Prostate gland (tissue), 2 donors: ENCODE results near the gene MALAT1. TPM values are rescaled to one million over a fixed set of nuclear protein-coding genes. Genes with fewer than 3 reads are reported as not detected.
A peak's percentile ranks its signal among the peaks of the same experiment; 100 is the strongest.
"Not testable (repeated sequence)": the region's sequence is repeated elsewhere in the genome, so short reads cannot be mapped to it uniquely, and the experiment has no call there.

Source experiments
- DNase-seq: peaks from one replicate; pipeline ENCODE4 v3.0.0-alpha.2; 2019; ENCODE audit warnings: low spot score
- H3K27ac ChIP-seq, 2 donors: fragments of 200-600 bp; sonication (generic); 2 replicates each; pipeline ENCODE4 v1.5.1; 2017 to 2019
- H3K27me3 ChIP-seq: fragments of 200-600 bp; sonication (generic); replicated peaks from 2 replicates; pipeline ENCODE4 v1.5.1; 2019; ENCODE audit not compliant: insufficient read depth
- H3K36me3 ChIP-seq, 2 donors: fragments of 200-600 bp; sonication (generic); 1 replicate in 1 of 2; 2 replicates in 1 of 2; pipeline versions ENCODE4 v1.5.1 to v1.8.1; 2017 to 2019
- H3K4me1 ChIP-seq: fragments of 200-600 bp; sonication (generic); replicated peaks from 2 replicates; pipeline ENCODE4 v1.5.1; 2019
- H3K4me3 ChIP-seq, 2 donors: fragments of 200-600 bp; sonication (generic); 2 replicates each; pipeline ENCODE4 v1.5.1; 2017 to 2019
- H3K9me3 ChIP-seq: fragments of 200-600 bp; sonication (generic); 2 replicates; pipeline ENCODE4 v1.5.1; 2017
- POLR2A ChIP-seq: fragments of 450-650 bp; IDR thresholded peaks from one replicate; pipeline ENCODE4 v1.6.1; 2016; ENCODE audit warnings: antibody characterized with exemption, mild to moderate bottlenecking
- POLR2AphosphoS5 ChIP-seq: sonication (generic); formaldehyde crosslinking; IDR thresholded peaks from one replicate; pipeline ENCODE4 v1.6.1; 2017; ENCODE audit warnings: antibody characterized with exemption
- WGBS: methylation state at CpG from one replicate; pipeline ENCODE4 v1.1.5; 2018; 5-methylcytosine and 5-hydroxymethylcytosine counted together
- intact Hi-C: fragments of 100-400 bp; cut with DNase I; formaldehyde crosslinking; loops from one replicate; pipeline ENCODE4 v1.14.2; 2022
- total RNA-seq, 2 donors: library from RNA; depleted of rRNA; stranded (reverse); fragments of >200 nt; gene quantifications; one replicate each; pipeline ENCODE4 v1.1.0, GENCODE V29; 2016
- TF ChIP-seq, protein P1 (sequence below), 4 experiments: fragments of 200-600 bp in 2 of 4; fragments of 450-650 bp in 2 of 4; sonication (generic) in 2 of 4; IDR thresholded peaks; 1 replicate in 3 of 4; 2 replicates in 1 of 4; pipeline ENCODE4 v1.5.1; 2016 to 2019; ENCODE audit warnings: antibody characterized with exemption in 4 of 4, mild to moderate bottlenecking in 2 of 4, moderate library complexity in 2 of 4

MALAT1 gene
- total RNA-seq, 2 donors from 2014 or later: 5,964 to 9,097 TPM

DNA sequence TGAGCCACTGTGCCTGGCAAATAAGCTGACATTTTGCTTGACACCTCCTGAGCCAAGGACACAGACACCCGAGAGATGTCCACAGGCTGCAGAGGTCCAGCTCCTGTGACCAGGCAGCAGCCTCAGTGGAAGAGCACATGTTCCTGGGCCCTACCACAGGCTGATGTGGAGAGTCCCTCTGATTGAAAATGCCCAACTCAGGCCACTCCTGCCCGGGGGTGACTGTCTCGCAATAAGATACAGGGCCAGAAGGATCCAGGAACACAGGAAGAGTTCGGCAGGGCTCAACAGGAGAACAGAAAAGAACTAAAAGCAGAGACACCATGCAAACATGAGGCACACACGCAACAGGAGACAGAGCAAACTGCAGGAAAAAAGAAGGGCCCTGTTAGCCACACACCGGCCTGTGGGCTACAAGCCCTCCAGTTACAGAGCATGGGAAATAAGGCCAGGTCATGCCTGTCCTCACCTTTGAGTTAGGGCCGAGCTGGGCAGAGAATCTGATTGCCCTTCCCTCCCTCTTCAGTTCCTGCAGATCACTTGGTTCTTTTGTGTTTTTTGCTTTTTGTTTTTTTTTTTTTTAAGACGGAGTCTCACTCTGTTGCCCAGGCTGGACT is 28.3 kb upstream of the MALAT1 start:
- no peaks in the 10 kb centered on the region for H3K36me3 ChIP-seq
- no peak overlapping the region for H3K4me3 ChIP-seq
- no peaks in the 10 kb centered on the region for H3K27me3 ChIP-seq
- no peaks in the 10 kb centered on the region for H3K9me3 ChIP-seq
- intact Hi-C loops: no loop called here
- no peak for DNase-seq
- TF ChIP-seq POLR2AphosphoS5 (no peak), POLR2A (no peak)
- TF ChIP-seq, protein P1, sequence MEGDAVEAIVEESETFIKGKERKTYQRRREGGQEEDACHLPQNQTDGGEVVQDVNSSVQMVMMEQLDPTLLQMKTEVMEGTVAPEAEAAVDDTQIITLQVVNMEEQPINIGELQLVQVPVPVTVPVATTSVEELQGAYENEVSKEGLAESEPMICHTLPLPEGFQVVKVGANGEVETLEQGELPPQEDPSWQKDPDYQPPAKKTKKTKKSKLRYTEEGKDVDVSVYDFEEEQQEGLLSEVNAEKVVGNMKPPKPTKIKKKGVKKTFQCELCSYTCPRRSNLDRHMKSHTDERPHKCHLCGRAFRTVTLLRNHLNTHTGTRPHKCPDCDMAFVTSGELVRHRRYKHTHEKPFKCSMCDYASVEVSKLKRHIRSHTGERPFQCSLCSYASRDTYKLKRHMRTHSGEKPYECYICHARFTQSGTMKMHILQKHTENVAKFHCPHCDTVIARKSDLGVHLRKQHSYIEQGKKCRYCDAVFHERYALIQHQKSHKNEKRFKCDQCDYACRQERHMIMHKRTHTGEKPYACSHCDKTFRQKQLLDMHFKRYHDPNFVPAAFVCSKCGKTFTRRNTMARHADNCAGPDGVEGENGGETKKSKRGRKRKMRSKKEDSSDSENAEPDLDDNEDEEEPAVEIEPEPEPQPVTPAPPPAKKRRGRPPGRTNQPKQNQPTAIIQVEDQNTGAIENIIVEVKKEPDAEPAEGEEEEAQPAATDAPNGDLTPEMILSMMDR (IDR thresholded peaks at IDR 0.05): no peak
- H3K27ac ChIP-seq: peak overlapping the region; percentile 98 to 100
- peaks cover 8% of the 10 kb centered on the region for H3K4me1 ChIP-seq
- WGBS: 54% methylated on average over 8 of the region's 8 CpGs

DNA sequence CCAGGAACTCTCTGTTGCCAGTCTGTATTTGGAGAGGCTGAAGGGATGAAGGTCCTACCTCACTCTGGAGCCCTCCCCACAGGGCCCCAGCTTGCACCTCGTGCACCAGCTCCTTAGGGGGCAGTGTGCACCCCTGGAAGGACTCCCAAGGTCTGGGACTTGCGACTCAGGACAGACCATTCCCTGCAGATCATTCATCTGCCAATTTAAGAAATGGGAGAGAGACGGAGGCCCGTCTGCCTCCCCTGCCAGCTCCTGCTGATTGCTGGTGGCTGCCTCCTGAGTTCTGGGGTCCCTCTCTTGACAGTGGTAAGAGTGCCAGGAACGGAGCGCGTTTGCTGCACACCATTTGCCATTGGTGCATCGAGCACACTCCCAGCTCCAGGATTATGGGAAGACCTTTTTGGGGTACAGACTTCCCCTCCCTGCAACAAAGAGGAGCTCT is 27.4 kb upstream of the MALAT1 start:
- H3K9me3 ChIP-seq: no peaks in the 10 kb centered on the region
- H3K27ac ChIP-seq: peak overlapping the region; percentile 98 to 100
- intact Hi-C loops: no loop called here
- no peaks in the 10 kb centered on the region for H3K36me3 ChIP-seq
- H3K4me3 ChIP-seq: peak overlapping the region in 1 of 2 donors; percentile 23
- DNase-seq: peak; percentile 73
- TF ChIP-seq POLR2A: no peak
- peak; percentile 64 for TF ChIP-seq POLR2AphosphoS5
- TF ChIP-seq, protein P1 (IDR thresholded peaks at IDR 0.05): peak; percentile 40 to 84 (median 56)
- peaks cover 10% of the 10 kb centered on the region for H3K4me1 ChIP-seq
- WGBS: 24% methylated on average over 8 of the region's 8 CpGs
- H3K27me3 ChIP-seq: no peaks in the 10 kb centered on the region

DNA sequence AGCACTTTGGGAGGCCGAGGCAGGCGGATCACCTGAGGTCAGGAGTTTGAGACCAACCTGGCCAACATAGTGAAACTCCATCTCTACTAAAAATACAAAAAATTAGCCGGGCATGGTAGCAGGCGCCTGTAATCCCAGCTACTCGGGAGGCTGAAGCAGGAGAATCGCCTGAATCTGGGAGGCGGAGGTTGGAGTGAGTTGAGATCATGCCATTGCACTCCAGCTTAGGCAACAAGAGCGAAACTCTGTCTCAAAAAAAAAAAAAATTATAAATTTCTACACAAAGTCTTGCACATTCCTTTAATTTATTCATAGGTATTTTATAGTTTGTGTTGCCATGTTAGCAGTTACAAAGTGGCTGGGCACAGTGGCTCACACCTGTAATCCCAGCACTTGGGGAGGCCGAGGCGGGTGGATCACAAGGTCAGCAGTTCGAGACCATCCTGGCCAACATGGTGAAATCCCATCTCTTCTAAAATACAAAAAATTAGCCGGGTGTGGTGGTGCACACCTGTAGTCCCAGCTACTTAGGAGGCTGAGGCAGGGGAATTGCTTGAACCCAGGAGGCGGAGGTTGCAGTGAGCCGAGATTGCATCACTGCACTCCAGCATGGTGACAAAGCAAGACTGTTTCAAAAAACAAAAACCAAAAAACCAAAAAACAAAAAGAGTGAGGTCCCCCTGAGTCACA is 26.1 kb upstream of the MALAT1 start:
- not testable (repeated sequence) for DNase-seq, H3K36me3 ChIP-seq, H3K9me3 ChIP-seq, H3K27me3 ChIP-seq
- Histone ChIP-seq H3K27ac (peak overlapping the region; percentile 98 to 100), H3K4me3 (peak overlapping the region in 1 of 2 donors; percentile 23), H3K4me1 (peaks cover 12% of the 10 kb centered on the region)
- WGBS: 78% methylated on average over 14 of the region's 14 CpGs
- intact Hi-C loops: loop anchor here (2.0 kb wide), 1 partner anchor 26 kb away; the partner anchor contains the start of gene MALAT1

DNA sequence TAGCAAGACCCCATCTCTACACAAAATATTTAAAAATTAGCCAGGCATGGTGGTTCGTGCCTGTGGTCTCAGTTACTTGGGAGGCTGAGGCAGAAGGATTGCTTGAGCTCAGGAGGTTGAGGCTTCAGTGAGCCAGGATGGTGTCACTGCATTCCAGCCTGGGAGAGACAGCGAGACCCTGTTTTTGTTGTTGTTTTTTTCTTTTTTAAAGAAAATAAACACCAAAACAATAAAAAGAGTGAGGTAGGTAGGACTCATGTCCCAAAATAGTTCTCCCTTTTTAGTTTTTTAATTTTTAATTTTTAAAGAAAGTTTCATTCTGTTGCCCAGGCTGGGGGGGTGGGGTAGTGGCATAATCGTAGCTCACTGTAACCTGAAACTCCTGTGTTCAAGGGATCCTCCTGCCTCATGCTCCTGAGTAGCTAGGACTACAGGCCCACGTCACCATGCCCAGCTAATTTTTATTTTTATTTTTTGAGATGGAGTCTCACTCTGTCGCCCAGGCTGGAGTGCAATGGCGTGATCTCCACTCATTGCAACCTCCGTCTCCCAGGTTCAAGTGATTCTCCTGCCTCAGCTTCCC is 25.5 kb upstream of the MALAT1 start:
- WGBS: 80% methylated on average over 7 of the region's 7 CpGs
- H3K4me1 ChIP-seq: peaks cover 14% of the 10 kb centered on the region
- peak overlapping the region; percentile 98 to 100 for H3K27ac ChIP-seq
- H3K27me3 ChIP-seq: no peaks in the 10 kb centered on the region
- intact Hi-C loops: loop anchor here (2.0 kb wide), 1 partner anchor 25 kb away; the partner anchor contains the start of gene MALAT1
- TF ChIP-seq POLR2AphosphoS5: no peak
- TF ChIP-seq, protein P1 (IDR thresholded peaks at IDR 0.05): no peak
- no peak for TF ChIP-seq POLR2A
- H3K9me3 ChIP-seq: no peaks in the 10 kb centered on the region
- H3K4me3 ChIP-seq: no peak overlapping the region
- DNase-seq: no peak
- no peaks in the 10 kb centered on the region for H3K36me3 ChIP-seq

DNA sequence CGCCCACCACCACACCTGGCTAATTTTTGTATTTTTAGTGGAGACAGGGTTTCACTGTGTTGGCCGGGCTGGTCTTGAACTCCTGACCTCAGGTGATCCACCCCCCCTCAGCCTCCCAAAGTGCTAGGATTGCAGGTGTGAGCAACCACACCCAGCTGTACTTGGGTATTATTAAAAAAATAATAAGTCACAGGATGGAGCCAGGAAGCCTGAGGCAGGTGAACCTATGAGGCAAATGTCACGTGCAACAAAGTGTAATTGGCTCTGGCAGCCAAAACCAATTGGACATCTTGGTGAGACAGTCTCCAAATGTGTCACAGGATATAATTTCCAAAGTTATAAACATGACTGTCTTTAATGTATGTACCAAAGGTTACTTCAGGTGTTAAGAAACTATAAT is 24.0 kb upstream of the MALAT1 start:
- no peaks in the 10 kb centered on the region for H3K27me3 ChIP-seq
- no peaks in the 10 kb centered on the region for H3K9me3 ChIP-seq
- no peaks in the 10 kb centered on the region for H3K36me3 ChIP-seq
- TF ChIP-seq POLR2AphosphoS5 (no peak), POLR2A (no peak)
- TF ChIP-seq, protein P1 (IDR thresholded peaks at IDR 0.05): no peak
- 95% methylated on average over 3 of the region's 3 CpGs for WGBS
- H3K4me1 ChIP-seq: peaks cover 28% of the 10 kb centered on the region
- intact Hi-C loops: no loop called here
- DNase-seq: no peak
- peak overlapping the region; percentile 98 to 100 for H3K27ac ChIP-seq
- no peak overlapping the region for H3K4me3 ChIP-seq
